ENCODE measurements around the gene TRIB2. TPM values are rescaled to one million over a fixed set of nuclear protein-coding genes. Genes with fewer than 3 reads are reported as not detected.

The TRIB2 gene
- total and polyA plus RNA-seq, 2 of the 13 experiments (the other 11 are each of a cell fraction or from before 2014, with no cell fraction given), result 1.1 to 2.3 TPM

- ChIA-PET CTCF (ENCODE audit: low intra/inter-chr PET ratio, low total read pairs) (no interaction called here), POLR2A (no interaction called here)
- Histone ChIP-seq H2AFZ (ENCODE audit: low read length) (no peak overlapping the region), H3K9me3 (ENCODE audit: low read length) (no peaks in the 10 kb centered on the region), H3K27me3 (ENCODE audit: control insufficient read depth in 1 of 2, insufficient read depth in 2 of 2, low read length in 2 of 2) (no peaks in the 10 kb centered on the region), H3K4me3 (replicated peaks in 1 of 3; ENCODE audit: insufficient read depth in 1 of 3, low read depth in 2 of 3, low read length in 3 of 3) (no peak overlapping the region), H3K36me3 (replicated peaks in 1 of 2; ENCODE audit: control insufficient read depth in 1 of 2, insufficient read depth in 2 of 2, low read length in 2 of 2) (no peaks in the 10 kb centered on the region), H3K9ac (ENCODE audit: insufficient read depth, low read depth, low read length) (no peak overlapping the region), H3K27ac (ENCODE audit: extremely low read length, insufficient read depth, low read length) (no peak overlapping the region), H3K79me2 (ENCODE audit: insufficient read depth, low read length) (no peaks in the 10 kb centered on the region), H3K4me2 (ENCODE audit: low read depth, low read length) (no peak overlapping the region), H3K4me1 (ENCODE audit: insufficient read depth, low read length) (no peaks in the 10 kb centered on the region), H4K20me1 (ENCODE audit: insufficient read depth, low read length) (no peaks in the 10 kb centered on the region)
- DNase-seq (ENCODE audit: low spot score) (no peak), FAIRE-seq (no peak), ATAC-seq (no peak)
- 10% methylated on average over 7 of the region's 7 CpGs for WGBS (ENCODE audit: low lambda C conversion rate)
- TF ChIP-seq ZNF143 (CRISPR knock-in tag; IDR thresholded peaks at IDR 0.05), result no peak
- TF ChIP-seq MNT (IDR thresholded peaks at IDR 0.05), result peak; percentile 18; the same call in 1 of the 2 replicates
- peak; percentile 67 for TF ChIP-seq CEBPB (IDR thresholded peaks at IDR 0.05; ENCODE audit: borderline replicate concordance, low read depth, low read length)
- TF ChIP-seq ZSCAN29 (CRISPR knock-in tag; conservative IDR thresholded peaks at IDR 0.05), result no peak
- intact Hi-C loops (cut with micrococcal nuclease; ENCODE audit: unreplicated experiment) (no loop called here), in situ Hi-C loops (cut with HindIII; ENCODE audit: extremely low pct_ligation_motif_present, low pct_unique_long_range_greater_than_20kb) (no loop called here)
- BruUV-seq (replicated peaks), result no TSS peak
These were observed 14.3 kb upstream of the TRIB2 start for GRCh38 chr2:12702168-12703121.

DNA sequence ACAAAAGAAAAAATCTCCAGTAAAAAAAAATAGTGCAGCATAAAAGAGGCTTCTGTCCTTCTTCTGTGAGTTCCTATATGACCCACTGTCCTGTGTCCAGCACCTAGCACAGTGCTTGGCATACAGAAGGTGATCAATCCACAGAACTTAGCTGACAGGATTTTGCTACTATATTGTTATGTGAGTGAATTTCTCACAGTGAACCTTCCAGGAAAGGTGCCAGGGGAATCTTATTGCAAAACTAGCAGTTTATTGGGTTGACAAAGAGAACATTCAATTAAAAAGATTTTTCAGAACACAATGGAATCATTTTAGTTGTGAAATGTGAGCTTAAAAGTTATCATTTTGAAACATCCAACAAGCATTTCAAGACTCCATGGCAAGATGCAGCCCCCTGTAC is 12.4 kb upstream of the TRIB2 start:
- no peak overlapping the region for H3K4me3 ChIP-seq (replicated peaks in 1 of 3; ENCODE audit: insufficient read depth in 1 of 3, low read depth in 2 of 3, low read length in 3 of 3)
- CTCF ChIA-PET (ENCODE audit: low intra/inter-chr PET ratio, low total read pairs), result no interaction called here
- no peaks in the 10 kb centered on the region for H3K27me3 ChIP-seq (ENCODE audit: control insufficient read depth in 1 of 2, insufficient read depth in 2 of 2, low read length in 2 of 2)
- no peak overlapping the region for H3K27ac ChIP-seq (ENCODE audit: extremely low read length, insufficient read depth, low read length)
- H3K9ac ChIP-seq (ENCODE audit: insufficient read depth, low read depth, low read length), result no peak overlapping the region
- BruUV-seq (replicated peaks), result no TSS peak
- no peaks in the 10 kb centered on the region for H3K79me2 ChIP-seq (ENCODE audit: insufficient read depth, low read length)
- intact Hi-C loops (cut with micrococcal nuclease; ENCODE audit: unreplicated experiment) (no loop called here), in situ Hi-C loops (cut with HindIII; ENCODE audit: extremely low pct_ligation_motif_present, low pct_unique_long_range_greater_than_20kb) (no loop called here)
- H2AFZ ChIP-seq (ENCODE audit: low read length), result no peak overlapping the region
- FAIRE-seq, result no peak
- ATAC-seq, result no peak
- H3K36me3 ChIP-seq (replicated peaks in 1 of 2; ENCODE audit: control insufficient read depth in 1 of 2, insufficient read depth in 2 of 2, low read length in 2 of 2), result no peaks in the 10 kb centered on the region
- no peak for DNase-seq (ENCODE audit: low spot score)
- no peaks in the 10 kb centered on the region for H4K20me1 ChIP-seq (ENCODE audit: insufficient read depth, low read length)
- H3K4me1 ChIP-seq (ENCODE audit: insufficient read depth, low read length), result no peaks in the 10 kb centered on the region
- POLR2A ChIA-PET, result no interaction called here
- H3K4me2 ChIP-seq (ENCODE audit: low read depth, low read length), result no peak overlapping the region
- H3K9me3 ChIP-seq (ENCODE audit: low read length), result no peaks in the 10 kb centered on the region
- no peak for TF ChIP-seq ZMYM4 (CRISPR knock-in tag; IDR thresholded peaks at IDR 0.05)
- TF ChIP-seq NFIB (CRISPR knock-in tag; IDR thresholded peaks at IDR 0.05; ENCODE audit: borderline replicate concordance), result no peak
- no peak for TF ChIP-seq YEATS2 (CRISPR knock-in tag; IDR thresholded peaks at IDR 0.05; ENCODE audit: borderline replicate concordance)
- TF ChIP-seq ZFX (CRISPR knock-in tag; IDR thresholded peaks at IDR 0.05; ENCODE audit: low read depth), result no peak
- TF ChIP-seq ZNF703 (CRISPR knock-in tag; IDR thresholded peaks at IDR 0.05; ENCODE audit: borderline replicate concordance), result no peak
- no peak for TF ChIP-seq XRCC5 (optimal IDR thresholded peaks at IDR 0.05; ENCODE audit: low read length)
- no peak for TF ChIP-seq HCFC1 (IDR thresholded peaks at IDR 0.05; ENCODE audit: low read depth, low read length)
